ENCODE data around the gene LZIC.
A peak's percentile ranks its signal among the peaks of the same experiment; 100 is the strongest.

Gene LZIC

DNA sequence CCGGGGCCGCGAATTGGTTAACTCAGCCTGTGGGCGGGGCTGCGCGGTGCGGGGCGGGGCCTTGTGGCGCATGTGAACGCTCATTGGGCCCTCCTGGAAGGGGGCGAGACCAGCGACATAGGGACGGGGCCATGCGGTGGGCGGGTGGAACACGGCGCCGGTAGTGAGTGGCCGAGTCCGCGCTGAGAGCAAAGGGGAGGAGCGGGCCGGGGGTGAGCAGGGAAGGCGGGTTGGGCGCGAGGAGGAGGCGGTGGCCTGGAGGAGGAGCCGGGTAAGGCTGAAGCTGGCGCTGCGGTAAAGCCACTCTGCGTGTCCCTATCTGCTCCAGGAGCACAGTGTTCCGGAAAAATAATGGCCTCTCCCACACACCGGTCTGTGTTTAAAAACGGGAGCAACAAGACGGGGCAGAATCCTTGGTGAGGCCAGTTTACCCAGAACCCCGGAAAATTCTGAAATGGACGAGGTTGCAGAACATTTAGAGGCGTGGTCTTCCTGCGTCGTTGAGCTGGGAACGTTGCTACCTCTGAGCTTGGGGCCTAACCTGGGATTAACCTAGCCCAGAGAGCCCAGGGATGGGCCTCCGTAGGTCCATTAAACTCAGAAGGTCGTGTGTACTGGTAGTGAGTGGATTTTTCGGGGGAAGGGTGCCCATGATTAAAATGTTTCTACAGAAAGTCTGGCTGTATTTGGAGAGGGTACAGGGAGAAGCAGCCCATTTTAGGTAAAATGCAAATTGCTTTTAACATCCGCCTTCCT, 32.6 kb downstream of the LZIC start:
- DNase-seq (ENCODE audit: low read depth in 2 of 2) = peak; percentile 100

DNA sequence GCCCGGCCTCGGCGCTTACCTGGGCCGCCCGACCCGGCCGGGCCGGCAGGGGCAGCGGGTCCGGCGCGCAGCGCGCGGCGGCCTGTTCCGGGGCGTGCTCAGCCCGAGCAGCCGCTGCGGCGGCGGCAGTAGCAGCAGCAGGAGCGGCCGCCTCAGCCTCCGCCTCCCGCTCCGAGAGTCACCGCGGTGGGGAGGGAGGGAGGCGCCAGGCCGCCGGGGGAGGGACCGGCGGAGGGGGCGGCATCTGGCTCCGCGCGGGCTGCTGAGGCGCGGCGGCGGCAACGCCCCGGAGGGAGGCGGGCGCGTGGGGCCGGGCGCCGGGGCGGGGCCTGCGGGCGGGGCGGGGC, 33.1 kb downstream of the LZIC start, which contains the start of gene CTNNBIP1:
Gene CTNNBIP1, minus strand, starts transcription at position 194 of the 347 bp plus-strand sequence. CDS start 38,205 bp downstream, outside the sequence.
- DNase-seq (ENCODE audit: low read depth in 2 of 2) = no peak

DNA sequence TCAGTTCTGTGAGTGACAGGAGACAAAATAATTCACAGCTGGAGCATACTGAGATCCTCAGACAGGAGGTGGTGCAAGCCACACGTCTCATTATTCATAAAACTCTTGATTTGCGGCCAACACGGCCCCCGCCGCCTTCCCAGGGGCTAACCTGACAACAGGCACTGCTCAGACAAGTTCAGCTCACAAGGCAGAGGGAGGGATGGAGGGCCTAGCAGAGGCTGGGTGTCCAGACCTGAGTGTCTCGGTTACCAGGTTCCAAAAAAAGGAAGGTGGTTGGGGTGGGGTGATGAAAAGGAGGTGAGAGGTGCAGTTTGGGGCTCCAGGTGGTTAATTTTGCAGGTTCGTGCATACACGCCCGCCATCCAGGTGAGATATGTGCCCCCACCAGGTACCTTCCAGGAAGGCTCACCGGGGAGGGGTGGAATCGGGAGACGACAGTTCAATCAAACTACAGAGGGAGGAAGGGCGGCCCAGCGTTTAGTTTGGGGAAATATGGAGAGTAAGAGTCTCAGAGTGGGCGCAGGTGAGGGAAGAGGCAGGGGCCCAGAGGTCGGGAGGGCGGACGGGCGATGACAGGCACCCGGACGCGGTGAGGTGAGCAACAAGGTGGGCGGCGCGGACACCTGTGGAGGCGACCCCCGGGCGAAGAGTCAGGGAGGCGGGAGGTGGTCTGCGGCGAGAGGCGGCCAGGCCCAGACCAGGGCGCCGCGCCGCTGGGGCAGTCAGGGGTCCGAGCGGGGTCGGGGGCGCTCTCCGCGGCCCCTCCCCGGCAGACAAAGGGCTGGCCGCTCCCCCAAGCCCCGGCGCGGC, 33.8 kb downstream of the LZIC start:
- peak in 1 of 2 donors; percentile 49 for DNase-seq (ENCODE audit: low read depth in 2 of 2)

DNA sequence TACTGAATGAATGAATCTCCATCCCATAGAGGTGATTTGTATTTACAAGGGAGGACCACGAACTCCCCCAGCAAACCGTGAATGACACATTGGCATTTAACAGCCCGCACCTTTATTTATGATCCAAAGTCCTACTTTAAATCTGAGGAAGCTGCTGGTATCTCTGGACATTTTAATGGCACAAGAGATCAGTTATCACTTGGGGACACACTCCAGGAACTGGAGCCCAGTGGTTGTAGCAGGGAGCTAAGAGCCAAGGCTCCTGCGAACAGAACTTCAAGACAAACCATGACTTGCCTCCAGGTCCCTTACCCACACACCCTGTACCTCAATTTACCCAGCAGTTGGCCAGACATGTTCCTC, 34.3 kb downstream of the LZIC start:
- DNase-seq (ENCODE audit: low read depth in 2 of 2) = no peak

DNA sequence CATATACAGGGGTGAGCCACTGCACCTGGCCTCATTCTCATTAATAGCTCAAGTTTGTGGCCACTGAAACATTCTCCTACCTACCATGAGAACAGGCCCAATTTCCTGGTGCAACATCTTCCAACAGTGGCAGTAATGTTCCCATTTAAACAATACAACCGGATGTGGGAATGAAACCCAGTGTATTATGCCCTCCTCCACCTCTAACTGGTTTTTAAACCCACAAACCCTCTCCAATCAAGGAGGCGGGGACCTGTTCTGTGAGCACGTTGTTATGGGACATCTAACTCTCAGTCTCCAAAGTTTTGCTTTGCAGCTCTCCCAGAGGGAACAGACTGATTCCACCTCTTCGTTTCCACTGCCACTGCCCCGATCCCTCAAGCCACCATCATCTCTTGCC, 35.8 kb downstream of the LZIC start:
- no peak for DNase-seq (ENCODE audit: low read depth in 2 of 2)

DNA sequence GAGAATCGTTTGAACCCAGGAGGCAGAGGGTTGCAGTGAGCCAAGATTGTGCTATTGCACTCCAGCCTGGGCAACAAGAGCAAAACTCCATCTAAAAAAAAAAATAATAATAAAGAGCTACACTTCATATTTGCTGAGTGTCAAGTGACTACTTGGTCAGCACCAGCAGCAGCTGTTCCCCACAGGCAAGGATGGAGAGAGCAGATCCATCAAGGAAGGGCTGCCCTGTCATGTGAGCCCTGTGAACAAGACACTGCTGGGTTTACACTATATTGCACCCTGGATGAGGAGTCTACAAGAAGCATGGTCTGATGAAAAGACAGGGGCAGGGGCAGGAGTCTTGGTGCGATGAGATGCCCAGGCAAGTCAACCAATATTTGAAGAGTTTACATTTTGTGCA, 36.7 kb downstream of the LZIC start:
- DNase-seq (ENCODE audit: low read depth in 2 of 2) = no peak

DNA sequence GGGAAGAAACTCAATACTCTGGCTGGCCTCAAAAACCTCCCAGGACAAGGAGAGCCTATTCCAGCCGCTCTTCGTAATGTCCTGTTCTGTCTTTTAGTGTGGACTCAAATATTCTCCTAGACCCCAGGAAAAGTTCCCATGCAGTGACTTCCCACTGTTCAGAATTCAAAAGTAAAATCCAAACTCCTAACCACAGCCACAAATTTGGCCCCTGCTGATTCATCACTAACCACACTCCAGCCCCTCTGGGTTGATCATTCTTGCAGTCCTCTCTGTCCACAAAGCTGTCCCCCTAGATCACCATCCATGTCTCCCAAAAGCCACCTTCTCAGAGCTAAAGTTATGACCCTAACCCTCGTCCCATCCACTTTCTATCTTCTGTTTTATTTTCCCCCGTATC, 38.2 kb downstream of the LZIC start:
- no peak for DNase-seq (ENCODE audit: low read depth in 2 of 2)

DNA sequence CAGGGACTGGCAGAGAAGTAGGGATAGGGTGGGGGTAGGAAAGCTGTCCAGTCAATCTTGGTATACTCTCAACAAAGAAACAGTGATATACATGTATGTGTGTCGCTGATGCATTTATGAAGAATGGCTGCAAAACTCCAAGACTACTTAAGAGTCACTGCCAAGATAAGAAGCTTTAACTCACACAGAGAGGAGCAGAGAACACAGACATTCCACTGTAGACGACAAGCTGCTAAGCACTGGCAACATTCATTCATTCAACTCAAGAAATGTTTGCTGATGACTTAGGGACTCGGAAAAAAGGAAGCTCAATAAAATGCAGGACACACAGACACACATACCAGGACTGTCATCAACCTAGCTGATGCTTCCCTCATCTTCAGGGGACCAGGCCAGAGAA, 38.6 kb downstream of the LZIC start:
- DNase-seq (ENCODE audit: low read depth in 2 of 2) = no peak

DNA sequence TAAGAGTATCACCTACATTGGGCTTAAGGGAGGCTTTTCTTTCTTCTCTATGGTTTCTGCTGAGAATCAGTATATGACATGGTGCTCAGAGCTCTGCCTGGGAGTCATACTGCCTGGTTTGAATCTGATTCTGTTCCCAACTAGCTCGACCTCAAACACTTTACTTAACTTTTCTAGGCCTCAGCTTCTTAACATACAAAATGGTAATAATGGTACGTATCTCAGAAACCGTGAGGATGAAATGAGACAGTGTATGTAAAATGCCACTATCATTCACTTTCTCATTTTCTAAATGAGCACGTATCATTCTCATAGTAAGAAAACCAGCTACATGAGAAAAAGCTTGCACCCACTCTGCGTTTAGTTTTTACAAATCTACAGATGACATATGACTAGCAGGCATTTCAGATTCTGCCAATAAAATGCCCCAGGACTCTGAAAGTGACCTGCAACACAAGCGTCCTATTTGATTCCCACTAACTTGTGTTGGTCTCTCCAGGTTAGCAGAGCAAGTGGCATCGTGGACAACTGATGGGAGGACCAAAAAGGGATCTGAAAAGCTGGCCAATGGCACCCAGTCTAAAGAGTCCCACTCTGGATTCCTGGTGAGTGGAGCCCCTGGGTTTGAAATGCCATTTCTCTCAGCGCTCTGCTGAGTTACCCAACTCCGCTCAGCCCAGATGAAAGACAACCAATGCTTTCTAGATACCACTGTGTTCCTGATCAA, 39.2 kb downstream of the LZIC start:
- peak in 1 of 2 donors; percentile 7 for DNase-seq (ENCODE audit: low read depth in 2 of 2)

DNA sequence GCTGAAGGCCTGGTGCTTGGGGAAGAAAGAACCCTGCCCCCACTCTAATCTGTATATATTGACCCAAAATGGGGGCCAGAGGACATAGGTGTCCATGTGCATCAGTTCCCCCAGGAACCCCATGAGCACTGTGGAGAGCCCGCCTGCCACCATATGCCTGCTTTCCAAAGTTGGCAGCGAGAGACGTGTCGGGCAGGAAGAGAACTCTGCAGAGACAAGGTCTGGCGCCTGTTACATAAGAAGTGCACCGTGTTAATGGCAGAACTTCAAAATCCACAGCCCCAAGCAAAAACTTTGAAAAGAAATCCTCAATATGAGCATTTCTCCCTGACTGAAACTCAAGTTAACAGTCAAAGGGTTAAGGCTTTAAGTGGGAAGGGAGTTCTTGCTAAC, 41.1 kb downstream of the LZIC start:
- no peak for DNase-seq (ENCODE audit: low read depth in 2 of 2)

DNA sequence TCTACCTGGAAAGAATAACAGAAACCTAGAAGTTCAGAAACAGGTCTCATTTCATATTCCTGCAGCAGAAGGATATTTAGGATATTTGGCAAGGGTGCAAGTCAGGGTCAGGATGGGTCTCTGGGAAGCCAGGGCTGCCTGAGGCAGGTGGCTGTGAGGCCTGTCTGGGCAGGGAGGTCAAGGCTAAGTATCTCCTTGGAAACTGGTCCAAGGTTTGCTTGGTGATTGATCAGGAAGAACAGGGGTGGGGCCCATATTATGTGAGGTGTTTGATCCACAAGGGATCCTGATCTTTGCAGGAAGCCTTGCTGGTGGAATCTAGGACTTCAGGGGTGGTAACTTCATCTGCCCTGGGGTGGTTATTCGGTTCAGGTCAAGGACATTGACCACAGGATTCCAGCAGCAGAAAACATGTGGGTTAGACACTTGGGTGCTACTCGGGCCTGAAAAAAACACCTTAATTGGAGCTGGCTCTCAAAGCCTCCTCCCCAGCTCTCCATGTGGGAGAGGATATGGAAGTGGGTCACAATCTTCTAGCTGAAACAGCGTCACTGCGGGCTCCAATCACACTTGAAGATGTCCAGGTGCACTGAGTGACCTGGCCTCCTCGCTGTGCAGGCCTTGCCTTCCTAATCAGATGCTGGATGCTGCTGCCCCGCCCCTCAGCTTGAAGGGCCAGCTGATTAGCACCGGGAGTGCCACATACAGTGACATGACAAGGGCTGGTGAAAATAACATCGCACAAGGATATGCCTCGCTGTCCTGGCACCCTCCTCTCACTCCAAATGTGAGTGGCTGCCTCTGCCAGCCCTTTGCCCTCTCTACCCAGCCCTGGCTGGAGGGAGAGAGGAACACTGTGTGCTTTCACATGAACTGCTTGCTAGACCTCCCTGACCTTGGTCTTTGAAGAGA, 41.8 kb downstream of the LZIC start:
- no peak for DNase-seq (ENCODE audit: low read depth in 2 of 2)

DNA sequence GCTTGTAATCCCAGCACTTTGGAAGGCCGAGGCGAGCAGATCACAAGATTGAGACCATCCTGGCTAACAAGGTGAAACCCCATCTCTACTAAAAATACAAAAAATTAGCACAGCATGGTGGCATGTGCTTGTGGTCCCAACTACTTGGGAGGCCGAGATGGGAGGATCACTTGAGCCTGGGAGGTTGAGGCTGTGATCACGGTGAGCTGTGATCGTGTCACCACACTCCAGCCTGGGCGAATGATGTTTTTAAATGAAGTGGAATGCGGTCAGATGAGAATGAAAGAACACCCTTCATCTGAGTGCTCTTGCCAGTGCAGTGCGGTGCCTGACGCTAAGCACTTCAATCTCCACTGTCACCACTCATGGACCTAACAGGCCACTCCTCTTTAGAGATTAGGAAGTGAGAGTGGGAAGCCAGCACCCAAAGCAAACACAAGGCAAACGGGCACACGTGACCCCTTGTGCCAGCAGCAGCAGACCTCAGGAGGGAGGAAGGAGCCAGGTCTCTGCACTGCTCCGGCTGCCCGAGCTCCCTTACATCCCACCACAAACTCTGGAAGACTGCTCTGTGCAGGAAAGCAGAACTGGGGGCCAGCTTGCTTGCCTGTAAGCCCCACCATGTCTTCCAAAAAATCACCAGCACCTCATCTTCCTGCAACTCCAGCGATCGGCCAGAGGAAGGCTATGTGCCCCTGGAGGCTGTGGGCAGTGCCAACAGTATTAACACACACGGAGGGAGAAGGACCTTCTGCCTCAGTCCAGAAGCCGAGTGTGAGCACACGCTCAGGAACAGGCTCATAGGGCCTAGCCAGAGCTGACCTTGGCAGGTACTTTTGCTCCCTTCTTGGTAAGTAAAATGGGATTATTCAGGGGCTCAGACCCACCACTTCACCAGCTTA, 42.8 kb downstream of the LZIC start:
- no peak for DNase-seq (ENCODE audit: low read depth in 2 of 2)

DNA sequence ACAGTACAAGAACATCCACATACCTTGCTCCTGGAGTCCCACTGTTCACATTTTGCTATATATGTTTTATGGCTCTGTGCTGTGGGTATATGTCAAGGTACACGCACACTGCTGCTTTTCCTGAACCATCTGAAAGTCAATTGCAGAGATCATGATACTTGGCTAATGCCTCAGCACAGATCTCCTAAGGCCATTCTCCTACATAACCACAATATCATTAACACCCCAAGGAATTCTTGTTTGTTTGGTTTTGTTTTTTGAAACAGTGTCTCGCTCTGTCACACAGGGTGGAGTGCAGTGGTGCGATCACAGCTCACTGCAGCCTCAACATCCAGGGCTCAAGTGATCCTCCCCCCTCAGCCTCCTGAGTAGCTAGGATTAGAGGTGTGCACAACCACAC, 49.1 kb downstream of the LZIC start:
- no peak for DNase-seq (ENCODE audit: low read depth in 2 of 2)

DNA sequence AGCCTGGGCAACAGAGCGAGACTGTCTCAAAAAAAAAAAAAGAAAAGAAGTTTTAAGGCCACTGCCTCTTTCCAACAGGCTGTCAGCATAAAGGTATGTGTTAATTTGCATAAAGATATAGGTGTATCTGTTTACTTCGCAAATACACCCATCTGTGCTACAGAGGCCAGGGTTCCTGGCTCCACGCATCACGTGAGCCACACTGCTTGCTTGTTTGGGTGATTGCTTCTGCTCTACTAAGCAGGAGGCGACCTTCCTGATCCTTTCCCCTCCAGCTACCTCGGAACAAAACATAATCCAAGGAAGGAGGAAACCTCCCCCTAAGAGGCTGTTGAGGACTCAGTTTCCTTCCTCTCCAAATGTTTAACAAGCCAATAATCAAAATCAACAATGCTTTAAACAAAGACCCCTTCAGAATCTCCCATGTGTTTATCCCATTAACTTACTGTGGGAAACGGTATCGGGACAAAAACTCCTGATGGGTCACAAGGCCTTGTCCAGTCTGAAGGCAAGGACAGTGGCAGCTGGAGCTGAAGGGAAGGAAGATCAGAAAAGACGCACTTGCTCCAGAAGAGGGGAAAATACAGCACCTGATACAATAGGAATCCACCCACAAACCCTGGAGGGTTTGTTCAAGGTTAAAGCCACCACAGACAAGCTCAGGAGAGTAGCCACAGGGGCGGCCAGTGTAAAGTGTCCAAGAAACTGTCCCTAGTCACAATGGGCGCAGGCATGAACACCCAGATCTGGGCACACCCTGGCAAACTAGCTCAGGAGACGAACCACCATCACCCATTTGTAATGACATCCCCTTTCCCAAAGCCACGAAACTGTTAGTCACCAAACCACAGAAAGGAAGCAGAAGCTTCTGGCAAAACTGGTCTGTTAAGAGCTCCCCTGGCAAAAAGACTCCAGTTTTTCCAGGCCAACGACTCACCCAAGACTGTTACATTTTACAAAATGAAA, 50.3 kb downstream of the LZIC start:
- DNase-seq (ENCODE audit: low read depth in 2 of 2) = no peak

DNA sequence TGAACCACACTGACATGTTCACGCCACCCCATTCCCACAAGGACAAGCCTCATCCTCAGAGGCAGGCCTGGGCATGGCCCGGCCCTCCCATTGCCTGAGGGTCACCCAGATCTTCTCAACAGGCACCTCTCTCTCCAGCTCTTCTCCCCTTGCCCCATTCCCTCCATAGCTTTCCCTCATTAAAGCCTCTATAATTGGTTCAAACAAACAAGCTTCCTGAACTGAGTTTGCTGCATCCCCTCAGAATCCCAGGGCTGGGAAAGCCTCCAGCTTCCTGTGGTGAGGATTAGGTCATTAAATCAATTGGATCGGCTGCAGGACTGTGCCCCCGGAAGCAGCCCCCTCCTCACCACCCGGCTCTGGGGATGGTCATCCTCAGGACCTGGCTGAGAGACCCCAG, 52.0 kb downstream of the LZIC start:
- DNase-seq (ENCODE audit: low read depth in 2 of 2) = no peak

DNA sequence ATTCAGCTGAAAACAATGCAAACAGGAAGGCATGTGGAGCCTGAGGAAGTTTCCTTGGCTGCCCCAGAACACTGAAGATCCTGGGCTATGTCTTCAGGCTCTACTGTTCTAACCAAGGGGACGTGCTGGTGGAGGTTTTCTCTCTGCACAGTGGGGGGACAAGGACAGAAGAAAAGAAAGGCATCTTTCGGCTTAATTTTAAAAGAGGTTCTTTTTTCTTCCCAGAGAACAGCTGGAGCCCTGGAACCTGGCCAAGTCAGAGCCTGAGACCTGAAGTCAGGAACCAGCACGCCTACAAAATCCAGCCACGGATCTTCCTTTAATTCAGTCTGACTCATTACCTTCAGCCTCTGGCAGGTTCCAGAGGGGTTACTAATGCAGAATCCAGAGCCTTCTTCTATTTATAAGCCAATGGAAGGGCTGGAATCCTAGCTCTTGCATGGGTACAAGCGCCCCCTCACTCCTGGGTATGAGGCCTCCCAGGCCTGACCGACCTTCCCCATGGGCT, 52.9 kb downstream of the LZIC start:
- no peak for DNase-seq (ENCODE audit: low read depth in 2 of 2)

DNA sequence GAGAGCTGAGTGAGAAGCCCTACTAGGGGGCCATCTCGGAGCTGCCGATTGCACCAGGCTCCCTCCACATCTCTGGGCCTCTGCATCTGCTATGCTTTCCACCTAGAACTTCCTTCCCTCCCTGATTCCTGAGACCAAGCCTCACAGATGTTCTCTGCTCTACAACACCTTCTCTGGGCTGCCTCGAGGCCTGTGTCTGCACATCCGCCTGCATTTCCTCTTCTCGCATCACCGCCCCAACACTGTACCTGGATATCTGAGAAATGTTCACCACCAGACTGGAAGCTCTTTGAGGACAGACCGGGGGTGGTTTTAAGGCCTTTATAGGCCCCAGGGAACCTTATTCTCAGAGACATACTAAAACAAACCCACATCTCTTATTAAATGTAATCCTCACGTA, 53.8 kb downstream of the LZIC start:
- no peak for DNase-seq (ENCODE audit: low read depth in 2 of 2)

DNA sequence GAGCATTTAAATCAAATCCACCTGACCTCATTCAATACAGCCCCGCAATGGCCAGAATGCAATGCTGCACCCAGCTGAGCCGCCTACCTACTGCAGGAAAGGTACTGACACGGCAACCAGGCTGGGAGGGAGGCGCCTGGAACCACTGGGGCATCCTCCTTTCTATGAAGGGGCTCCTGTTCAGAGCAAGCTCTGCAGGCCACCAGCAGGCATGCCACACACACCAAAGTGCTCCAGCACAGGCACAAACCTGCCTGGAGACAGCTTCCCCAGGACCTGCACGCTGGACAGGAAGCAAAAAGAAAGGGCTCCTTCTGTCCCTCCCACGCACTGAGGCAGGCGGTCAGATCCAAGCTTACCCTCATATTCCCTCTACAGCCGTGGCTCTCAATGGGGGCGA, 54.3 kb downstream of the LZIC start:
- no peak for DNase-seq (ENCODE audit: low read depth in 2 of 2)

DNA sequence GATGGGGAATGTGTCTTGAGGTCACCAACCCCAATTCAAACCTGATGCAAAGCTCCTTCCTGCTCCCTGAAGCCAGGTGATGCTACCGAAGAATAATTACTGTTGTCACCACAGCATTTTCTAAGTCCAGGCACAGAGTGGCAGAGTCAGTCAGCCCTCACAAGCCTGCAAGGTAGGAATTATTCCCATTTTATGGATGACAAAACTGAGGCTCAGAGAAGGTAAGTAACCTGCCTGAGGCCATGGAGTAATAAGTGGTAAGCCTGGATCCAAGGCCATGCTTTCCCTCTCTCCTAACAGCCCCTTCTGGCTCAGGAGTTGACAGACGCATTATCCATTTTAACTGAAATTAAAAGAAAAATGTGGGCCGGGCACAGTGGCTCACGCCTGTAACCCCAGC, 56.1 kb downstream of the LZIC start:
- DNase-seq (ENCODE audit: low read depth in 2 of 2) = no peak

Measured in stimulated activated CD8-positive, alpha-beta memory T cell treated with anti-CD3 and anti-CD28 coated beads, Interleukin-15, amount 100 ng/mL, for 48 hours (primary cell).